WTC11 (cell line): ENCODE results near the gene ZCCHC4. TPM values are rescaled to one million over a fixed set of nuclear protein-coding genes. Genes with fewer than 3 reads are reported as not detected.
A peak's percentile ranks its signal among the peaks of the same experiment; 100 is the strongest.

Experiments
- ATAC-seq: fragments of 200-7000 bp; cut with Tn5 transposase; 2 replicates; pipeline ENCODE4 v1.10.0; 2021; ENCODE audit warnings: mild to moderate bottlenecking, moderate library complexity
- CTCF ChIA-PET: fragments of 300-600 bp; sonication (Branson Sonifier 250); formaldehyde crosslinking; loops from one replicate; lab custom pipeline; 2021; ENCODE audit warnings: antibody characterized with exemption; lab: Charles Lee
- POLR2A ChIA-PET: fragments of 350-600 bp; sonication (Branson Sonifier 250); formaldehyde crosslinking; loops from one replicate; lab custom pipeline; 2021; ENCODE audit warnings: antibody characterized with exemption; lab: Charles Lee
- DNase-seq: peaks from one replicate; pipeline ENCODE4 v3.0.0; 2021; ENCODE audit warnings: low spot score
- H3K27ac Mint-ChIP-seq: 2 replicates; pipeline ENCODE4 v1.8.0; 2021; ENCODE audit warnings: mixed read lengths
- H3K27me3 Mint-ChIP-seq: 2 replicates; pipeline ENCODE4 v1.8.0; 2021; ENCODE audit warnings: low read depth, mild to moderate bottlenecking, moderate library complexity, mixed read lengths
- H3K36me3 Mint-ChIP-seq: 2 replicates; pipeline ENCODE4 v1.8.0; 2021; ENCODE audit warnings: mixed read lengths
- H3K4me1 Mint-ChIP-seq: 2 replicates; pipeline ENCODE4 v1.8.0; 2022; ENCODE audit warnings: mixed read lengths
- H3K4me3 Mint-ChIP-seq: 2 replicates; pipeline ENCODE4 v1.8.0; 2021; ENCODE audit warnings: mild to moderate bottlenecking, moderate library complexity, mixed read lengths
- H3K9me3 Mint-ChIP-seq: 2 replicates; pipeline ENCODE4 v1.8.0; 2021; ENCODE audit warnings: mixed read lengths
- ATF1 ChIP-seq: sonication (generic); formaldehyde crosslinking; IDR thresholded peaks from 2 replicates; pipeline ENCODE4 v1.8.1; 2023; ENCODE audit warnings: mild to moderate bottlenecking, moderate library complexity, missing genetic modification reagents
- E2F4 ChIP-seq: sonication (generic); formaldehyde crosslinking; IDR thresholded peaks from 2 replicates; pipeline ENCODE4 v1.8.1; 2022; ENCODE audit warnings: low read depth, mild to moderate bottlenecking, moderate library complexity, missing genetic modification reagents, borderline replicate concordance
- HMGA2 ChIP-seq: fragments of 250-450 bp; sonication (Bioruptor Pico); IDR thresholded peaks from 2 replicates; pipeline ENCODE4 v1.4.0; 2021; ENCODE audit warnings: mild to moderate bottlenecking, moderate library complexity
- IRF2 ChIP-seq: sonication (generic); formaldehyde crosslinking; IDR thresholded peaks from 2 replicates; pipeline ENCODE4 v1.8.0; 2022; ENCODE audit warnings: low read depth, missing genetic modification reagents, borderline replicate concordance
- JAZF1 ChIP-seq: fragments of 250-450 bp; sonication (Bioruptor Pico); IDR thresholded peaks from 2 replicates; pipeline ENCODE4 v1.9.0; 2021; ENCODE audit warnings: moderate library complexity, mild to moderate bottlenecking, inconsistent platforms
- KAT7 ChIP-seq: sonication (generic); formaldehyde crosslinking; IDR thresholded peaks from 2 replicates; pipeline ENCODE4 v1.8.1; 2023; ENCODE audit warnings: missing genetic modification reagents, mild to moderate bottlenecking, borderline replicate concordance
- NR1H2 ChIP-seq: sonication (generic); formaldehyde crosslinking; IDR thresholded peaks from 2 replicates; pipeline ENCODE4 v1.9.0; 2021; ENCODE audit warnings: mild to moderate bottlenecking, moderate library complexity, missing genetic modification reagents
- NR2C2 ChIP-seq: sonication (generic); formaldehyde crosslinking; IDR thresholded peaks from 2 replicates; pipeline ENCODE4 v1.8.0; 2022; ENCODE audit warnings: mild to moderate bottlenecking, missing genetic modification reagents
- TCF7 ChIP-seq: sonication (generic); formaldehyde crosslinking; IDR thresholded peaks from 2 replicates; pipeline ENCODE4 v1.8.0; 2022; ENCODE audit warnings: mild to moderate bottlenecking, low read depth, missing genetic modification reagents, moderate library complexity
- TP53 ChIP-seq: sonication (generic); formaldehyde crosslinking; IDR thresholded peaks from 2 replicates; pipeline ENCODE4 v1.8.1; 2023; ENCODE audit warnings: mild to moderate bottlenecking, missing genetic modification reagents
- ZNF232 ChIP-seq: sonication (generic); formaldehyde crosslinking; IDR thresholded peaks from 2 replicates; pipeline ENCODE4 v1.8.0; 2022; ENCODE audit warnings: mild to moderate bottlenecking, missing genetic modification reagents
- total RNA-seq: library from RNA; stranded (reverse); gene quantifications from 3 replicates; pipeline ENCODE4 v1.2.3, GENCODE V29; 2021
- TF ChIP-seq, protein P1 (sequence below): sonication (generic); formaldehyde crosslinking; IDR thresholded peaks from 2 replicates; pipeline ENCODE4 v1.8.1; 2022; ENCODE audit warnings: low read depth, missing genetic modification reagents, borderline replicate concordance
- TF ChIP-seq, protein P2 (sequence below): sonication (generic); formaldehyde crosslinking; IDR thresholded peaks from 2 replicates; pipeline ENCODE4 v1.8.0; 2022; ENCODE audit warnings: mild to moderate bottlenecking, missing genetic modification reagents
- TF ChIP-seq, protein P3 (sequence below): sonication (generic); formaldehyde crosslinking; IDR thresholded peaks from 2 replicates; pipeline ENCODE4 v1.8.1; 2023; ENCODE audit warnings: mild to moderate bottlenecking, missing genetic modification reagents
- TF ChIP-seq, protein P4 (sequence below): fragments of 250-450 bp; sonication (Bioruptor Pico); IDR thresholded peaks from 2 replicates; pipeline ENCODE4 v2.1.2; 2022; ENCODE audit warnings: mild to moderate bottlenecking, moderate library complexity

The ZCCHC4 gene
- total RNA-seq, 1 experiment from 2014 or later = 13.6 TPM

DNA sequence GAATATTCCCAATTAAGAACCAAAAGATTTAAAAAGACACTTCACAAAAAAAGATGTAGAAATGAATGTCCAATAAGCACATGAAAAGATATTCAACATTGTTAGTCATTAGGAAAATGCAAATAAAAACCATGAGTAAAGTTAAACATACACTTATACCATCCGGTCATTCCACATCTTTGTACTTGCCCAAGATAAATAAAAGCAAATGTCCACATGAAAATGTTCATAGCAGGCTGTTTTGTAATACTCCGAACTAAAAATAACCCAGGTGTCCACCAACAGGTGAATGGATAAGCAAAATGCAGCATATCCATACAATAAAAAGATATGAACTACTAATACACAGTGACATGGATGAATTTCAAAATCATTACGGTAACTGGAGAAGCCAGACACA is 28.6 kb upstream of the ZCCHC4 start (continued):
- TF ChIP-seq, protein P1, sequence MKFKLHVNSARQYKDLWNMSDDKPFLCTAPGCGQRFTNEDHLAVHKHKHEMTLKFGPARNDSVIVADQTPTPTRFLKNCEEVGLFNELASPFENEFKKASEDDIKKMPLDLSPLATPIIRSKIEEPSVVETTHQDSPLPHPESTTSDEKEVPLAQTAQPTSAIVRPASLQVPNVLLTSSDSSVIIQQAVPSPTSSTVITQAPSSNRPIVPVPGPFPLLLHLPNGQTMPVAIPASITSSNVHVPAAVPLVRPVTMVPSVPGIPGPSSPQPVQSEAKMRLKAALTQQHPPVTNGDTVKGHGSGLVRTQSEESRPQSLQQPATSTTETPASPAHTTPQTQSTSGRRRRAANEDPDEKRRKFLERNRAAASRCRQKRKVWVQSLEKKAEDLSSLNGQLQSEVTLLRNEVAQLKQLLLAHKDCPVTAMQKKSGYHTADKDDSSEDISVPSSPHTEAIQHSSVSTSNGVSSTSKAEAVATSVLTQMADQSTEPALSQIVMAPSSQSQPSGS (CRISPR knock-in tag) = no peak
- no peak for TF ChIP-seq JAZF1 (CRISPR knock-in tag)
- no peak for TF ChIP-seq KAT7 (CRISPR knock-in tag)
- no peak for TF ChIP-seq IRF2 (CRISPR knock-in tag)
- no peak for TF ChIP-seq TP53 (CRISPR knock-in tag)
- TF ChIP-seq E2F4 = no peak

GRCh38 chr4:25284466-25284865 is 28.1 kb upstream of the ZCCHC4 start:
- Mint-ChIP-seq H3K9me3 (peaks cover 15% of the 10 kb centered on the region), H3K4me1 (no peaks in the 10 kb centered on the region), H3K36me3 (no peaks in the 10 kb centered on the region), H3K27me3 (peaks cover 7% of the 10 kb centered on the region), H3K27ac (no peak overlapping the region), H3K4me3 (no peak overlapping the region)
- POLR2A ChIA-PET = no interaction called here
- DNase-seq (no peak), ATAC-seq (no peak)
- CTCF ChIA-PET = no interaction called here
- TF ChIP-seq HMGA2 (CRISPR knock-in tag) (no peak), ATF1 (CRISPR knock-in tag) (no peak), NR1H2 (CRISPR knock-in tag) (no peak), NR2C2 (CRISPR knock-in tag) (no peak), TCF7 (CRISPR knock-in tag) (no peak), ZNF232 (no peak), TP53 (CRISPR knock-in tag) (no peak)
- TF ChIP-seq, protein P2, sequence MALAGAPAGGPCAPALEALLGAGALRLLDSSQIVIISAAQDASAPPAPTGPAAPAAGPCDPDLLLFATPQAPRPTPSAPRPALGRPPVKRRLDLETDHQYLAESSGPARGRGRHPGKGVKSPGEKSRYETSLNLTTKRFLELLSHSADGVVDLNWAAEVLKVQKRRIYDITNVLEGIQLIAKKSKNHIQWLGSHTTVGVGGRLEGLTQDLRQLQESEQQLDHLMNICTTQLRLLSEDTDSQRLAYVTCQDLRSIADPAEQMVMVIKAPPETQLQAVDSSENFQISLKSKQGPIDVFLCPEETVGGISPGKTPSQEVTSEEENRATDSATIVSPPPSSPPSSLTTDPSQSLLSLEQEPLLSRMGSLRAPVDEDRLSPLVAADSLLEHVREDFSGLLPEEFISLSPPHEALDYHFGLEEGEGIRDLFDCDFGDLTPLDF (CRISPR knock-in tag) = no peak
- TF ChIP-seq, protein P3, sequence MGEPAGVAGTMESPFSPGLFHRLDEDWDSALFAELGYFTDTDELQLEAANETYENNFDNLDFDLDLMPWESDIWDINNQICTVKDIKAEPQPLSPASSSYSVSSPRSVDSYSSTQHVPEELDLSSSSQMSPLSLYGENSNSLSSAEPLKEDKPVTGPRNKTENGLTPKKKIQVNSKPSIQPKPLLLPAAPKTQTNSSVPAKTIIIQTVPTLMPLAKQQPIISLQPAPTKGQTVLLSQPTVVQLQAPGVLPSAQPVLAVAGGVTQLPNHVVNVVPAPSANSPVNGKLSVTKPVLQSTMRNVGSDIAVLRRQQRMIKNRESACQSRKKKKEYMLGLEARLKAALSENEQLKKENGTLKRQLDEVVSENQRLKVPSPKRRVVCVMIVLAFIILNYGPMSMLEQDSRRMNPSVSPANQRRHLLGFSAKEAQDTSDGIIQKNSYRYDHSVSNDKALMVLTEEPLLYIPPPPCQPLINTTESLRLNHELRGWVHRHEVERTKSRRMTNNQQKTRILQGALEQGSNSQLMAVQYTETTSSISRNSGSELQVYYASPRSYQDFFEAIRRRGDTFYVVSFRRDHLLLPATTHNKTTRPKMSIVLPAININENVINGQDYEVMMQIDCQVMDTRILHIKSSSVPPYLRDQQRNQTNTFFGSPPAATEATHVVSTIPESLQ (CRISPR knock-in tag) = no peak

DNA sequence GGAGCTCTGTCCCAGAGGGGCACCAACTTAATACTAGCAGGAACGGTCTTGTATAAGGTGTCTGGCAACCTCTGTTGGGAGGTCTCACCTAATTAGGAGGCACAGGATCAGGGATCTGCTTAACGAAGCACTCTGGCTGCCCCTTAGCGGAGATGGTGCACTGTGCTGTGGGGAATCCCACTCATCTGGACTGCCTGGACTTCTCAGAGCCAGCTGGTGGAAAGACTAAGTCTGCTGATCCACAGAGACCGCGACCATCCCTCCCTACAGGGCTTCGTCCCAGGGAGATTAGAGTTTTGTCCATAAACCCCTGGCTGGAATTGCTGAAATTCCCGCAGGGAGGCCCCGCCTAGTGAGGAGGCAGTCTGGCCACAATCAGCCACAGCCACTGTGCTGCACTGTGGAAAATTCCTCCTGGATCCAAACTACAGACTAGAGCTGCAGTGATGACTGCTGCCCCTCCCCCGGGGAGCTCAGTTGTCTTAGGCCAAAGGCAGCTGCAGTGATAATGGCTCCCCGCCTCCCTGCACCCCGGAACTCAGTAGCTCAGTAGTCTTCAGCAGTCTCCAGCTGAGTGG is 22.0 kb upstream of the ZCCHC4 start:
- ATAC-seq = peak; percentile 41
- Mint-ChIP-seq H3K27ac (no peak overlapping the region), H3K9me3 (peaks cover 20% of the 10 kb centered on the region), H3K4me3 (no peak overlapping the region), H3K27me3 (peaks cover 7% of the 10 kb centered on the region), H3K36me3 (no peaks in the 10 kb centered on the region), H3K4me1 (peaks cover 4% of the 10 kb centered on the region)
- no peak for DNase-seq
- CTCF ChIA-PET = interaction anchor here (2.6 kb wide), 1 partner anchor 22 kb away, joined by 13 read pairs; the partner anchor contains the start of gene ZCCHC4
- no peak for TF ChIP-seq NR1H2 (CRISPR knock-in tag)
- TF ChIP-seq E2F4 = no peak
- no peak for TF ChIP-seq ATF1 (CRISPR knock-in tag)
- TF ChIP-seq, protein P4, sequence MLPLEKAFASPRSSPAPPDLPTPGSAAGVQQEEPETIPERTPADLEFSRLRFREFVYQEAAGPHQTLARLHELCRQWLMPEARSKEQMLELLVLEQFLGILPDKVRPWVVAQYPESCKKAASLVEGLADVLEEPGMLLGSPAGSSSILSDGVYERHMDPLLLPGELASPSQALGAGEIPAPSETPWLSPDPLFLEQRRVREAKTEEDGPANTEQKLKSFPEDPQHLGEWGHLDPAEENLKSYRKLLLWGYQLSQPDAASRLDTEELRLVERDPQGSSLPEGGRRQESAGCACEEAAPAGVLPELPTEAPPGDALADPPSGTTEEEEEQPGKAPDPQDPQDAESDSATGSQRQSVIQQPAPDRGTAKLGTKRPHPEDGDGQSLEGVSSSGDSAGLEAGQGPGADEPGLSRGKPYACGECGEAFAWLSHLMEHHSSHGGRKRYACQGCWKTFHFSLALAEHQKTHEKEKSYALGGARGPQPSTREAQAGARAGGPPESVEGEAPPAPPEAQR = no peak
- POLR2A ChIA-PET = no interaction called here
